Liver (tissue), 3 donors: ENCODE data around the gene SRSF5.

ENCODE experiments used
- CTCF ChIP-seq: fragments of 150-350 bp; IDR thresholded peaks from 2 replicates; pipeline ENCODE4 v1.5.1; 2017; ENCODE audit warnings: improper control_type of control experiment, low read depth, low read length; ENCODE audit not compliant: missing input control
- GABPA ChIP-seq, 2 donors: IDR thresholded peaks in 1 of 2; conservative IDR thresholded peaks in 1 of 2; 2 replicates each; pipeline ENCODE4 v1.6.1; 2016; ENCODE audit warnings: antibody characterized with exemption in 2 of 2, mild to moderate bottlenecking in 1 of 2, moderate library complexity in 1 of 2
- JUND ChIP-seq, 2 donors: IDR thresholded peaks; 2 replicates each; pipeline ENCODE4 v1.6.1; 2016; ENCODE audit warnings: antibody characterized with exemption in 2 of 2
- REST ChIP-seq: IDR thresholded peaks from 2 replicates; pipeline ENCODE4 v1.6.1; 2016; ENCODE audit warnings: antibody characterized with exemption, mild to moderate bottlenecking
- TAF1 ChIP-seq: conservative IDR thresholded peaks from 2 replicates; pipeline ENCODE4 v1.6.1; 2016; ENCODE audit warnings: antibody characterized with exemption, mild to moderate bottlenecking
- ZBTB33 ChIP-seq: IDR thresholded peaks from 2 replicates; pipeline ENCODE4 v1.6.1; 2016; ENCODE audit warnings: antibody characterized with exemption
- donor health status: healthy.
- donor health status: healthy.

GRCh38 chr14:69798339-69798735, 31.4 kb downstream of the SRSF5 start:
- TF ChIP-seq CTCF, result no peak
- TF ChIP-seq GABPA (IDR thresholded peaks at IDR 0.05 in 1 of 2, conservative IDR thresholded peaks at IDR 0.05 in 1 of 2), result no peak
- TF ChIP-seq JUND (IDR thresholded peaks at IDR 0.05), result no peak
- no peak for TF ChIP-seq REST
- TF ChIP-seq ZBTB33, result no peak
- TF ChIP-seq TAF1, result no peak
